BLaER1 treated with 17β-estradiol and CSF1 and Interleukin-3, amounts not matched to agents 10 nM and 100 nM (cell line): Measurements from ENCODE around the gene GON4L.

ENCODE experiments used
- H3K27ac ChIP-seq, 11 experiments: shearing (Covaris generic); formaldehyde crosslinking; 2 replicates each; pipeline ENCODE4 v1.8.1; 2022
- H3K27me3 ChIP-seq, 11 experiments: shearing (Covaris generic); formaldehyde crosslinking; 2 replicates each; pipeline ENCODE4 v1.8.1; 2022
- H3K36me3 ChIP-seq, 11 experiments: shearing (Covaris generic); formaldehyde crosslinking; 2 replicates each; pipeline ENCODE4 v1.8.1; 2022
- H3K4me1 ChIP-seq, 10 experiments: shearing (Covaris generic); formaldehyde crosslinking; 2 replicates each; pipeline ENCODE4 v1.8.1; 2022
- H3K4me2 ChIP-seq, 11 experiments: shearing (Covaris generic); formaldehyde crosslinking; 2 replicates each; pipeline ENCODE4 v1.8.1; 2022
- H3K4me3 ChIP-seq, 10 experiments: shearing (Covaris generic); formaldehyde crosslinking; 2 replicates each; pipeline ENCODE4 v1.8.1; 2022
- H3K9ac ChIP-seq, 11 experiments: shearing (Covaris generic); formaldehyde crosslinking; 2 replicates each; pipeline ENCODE4 v1.8.1; 2022
- H3K9me3 ChIP-seq, 11 experiments: shearing (Covaris generic); formaldehyde crosslinking; replicated peaks in 1 of 11; 2 replicates each; pipeline ENCODE4 v1.8.1; 2022
- H4K20me1 ChIP-seq, 11 experiments: shearing (Covaris generic); formaldehyde crosslinking; 2 replicates each; pipeline ENCODE4 v1.8.1; 2022
- Cebpa-rat ChIP-seq, 11 experiments: shearing (Covaris generic); IDR thresholded peaks; 2 replicates each; pipeline ENCODE4 v1.8.1; 2022

Gene GON4L

DNA sequence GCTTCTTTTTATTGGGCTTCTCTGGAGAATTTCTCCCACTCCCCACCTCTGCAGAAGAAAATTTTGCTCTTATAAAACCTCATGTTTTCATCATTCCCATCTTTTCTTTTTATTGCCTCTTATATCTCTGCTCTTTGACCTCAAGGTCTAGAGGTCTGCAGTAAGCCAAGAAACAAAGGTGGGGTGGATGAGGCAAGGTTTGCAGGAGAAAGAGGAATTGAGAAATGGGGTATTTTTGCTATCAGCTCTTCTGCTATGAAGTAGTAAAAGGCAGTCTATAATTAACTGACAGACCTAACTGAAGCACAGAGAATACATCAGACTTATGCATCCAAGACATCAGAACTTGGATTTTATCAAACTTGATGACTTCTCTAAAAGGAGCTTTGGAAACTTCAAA, 25.2 kb upstream of the GON4L start:
- peaks cover 55 to 99% (median 86%) of the 10 kb centered on the region in 11 experiments for H3K36me3 ChIP-seq
- H3K9me3 ChIP-seq: no peaks in the 10 kb centered on the region
- no peak overlapping the region for H3K4me3 ChIP-seq
- H4K20me1 ChIP-seq: peaks cover 0 to 67% (median 3%) of the 10 kb centered on the region in 11 experiments; a peak in 11 of 22 replicates
- H3K27ac ChIP-seq: no peak overlapping the region
- H3K4me2 ChIP-seq: no peak overlapping the region
- TF ChIP-seq Cebpa-rat (IDR thresholded peaks at IDR 0.05): no peak
- no peaks in the 10 kb centered on the region for H3K4me1 ChIP-seq
- H3K9ac ChIP-seq: no peak overlapping the region
- no peaks in the 10 kb centered on the region; a peak in 1 of 22 replicates for H3K27me3 ChIP-seq

DNA sequence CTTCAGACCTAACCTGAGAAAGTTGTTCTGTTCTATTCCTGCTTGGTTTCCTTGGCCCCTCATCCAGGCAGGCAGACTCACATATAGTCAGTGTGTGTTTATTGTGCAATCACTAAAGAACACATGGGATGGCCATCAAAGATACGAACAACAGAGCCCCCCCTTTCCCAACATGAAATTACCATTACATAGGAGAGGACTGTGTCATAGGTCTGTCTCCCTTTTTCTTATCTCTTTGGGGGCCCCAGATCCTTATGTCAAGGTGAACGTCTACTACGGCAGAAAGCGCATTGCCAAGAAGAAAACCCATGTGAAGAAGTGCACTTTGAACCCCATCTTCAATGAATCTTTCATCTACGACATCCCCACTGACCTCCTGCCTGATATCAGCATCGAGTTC, 23.9 kb upstream of the GON4L start:
- Histone ChIP-seq H3K27me3 (no peaks in the 10 kb centered on the region; a peak in 1 of 22 replicates), H3K9ac (no peak overlapping the region), H4K20me1 (peaks cover 0 to 78% (median 3%) of the 10 kb centered on the region in 11 experiments; a peak in 11 of 22 replicates), H3K4me2 (no peak overlapping the region), H3K36me3 (peaks cover 48 to 94% (median 80%) of the 10 kb centered on the region in 11 experiments), H3K4me1 (no peaks in the 10 kb centered on the region), H3K27ac (no peak overlapping the region), H3K9me3 (no peaks in the 10 kb centered on the region), H3K4me3 (no peak overlapping the region)
- TF ChIP-seq Cebpa-rat (IDR thresholded peaks at IDR 0.05): peak in 2 of 11 experiments; percentile 12 to 59; a peak in 4 of 22 replicates

DNA sequence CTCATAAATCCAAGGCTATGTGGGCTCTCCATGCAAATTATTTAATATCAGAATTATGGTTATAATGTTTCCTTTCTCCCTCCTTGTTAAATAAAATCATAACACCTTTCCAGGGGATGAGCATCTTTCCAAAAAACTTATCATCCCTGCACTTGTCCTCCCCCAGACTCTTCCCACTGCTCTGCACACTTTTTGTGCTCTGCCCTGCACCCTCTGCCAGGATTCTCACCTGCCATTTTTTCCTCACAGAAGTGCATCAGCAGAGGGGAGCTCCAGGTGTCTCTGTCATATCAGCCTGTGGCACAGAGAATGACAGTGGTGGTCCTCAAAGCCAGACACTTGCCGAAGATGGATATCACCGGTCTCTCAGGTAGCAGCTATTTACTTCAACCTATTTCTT, 23.2 kb upstream of the GON4L start:
- Histone ChIP-seq H3K4me3 (no peak overlapping the region), H3K27ac (no peak overlapping the region), H4K20me1 (peaks cover 0 to 80% (median 3%) of the 10 kb centered on the region in 11 experiments; a peak in 12 of 22 replicates), H3K4me2 (no peak overlapping the region), H3K9ac (no peak overlapping the region), H3K4me1 (no peaks in the 10 kb centered on the region), H3K9me3 (no peaks in the 10 kb centered on the region), H3K27me3 (no peaks in the 10 kb centered on the region; a peak in 1 of 22 replicates), H3K36me3 (peaks cover 43 to 94% (median 78%) of the 10 kb centered on the region in 11 experiments)
- TF ChIP-seq Cebpa-rat (IDR thresholded peaks at IDR 0.05): no peak

DNA sequence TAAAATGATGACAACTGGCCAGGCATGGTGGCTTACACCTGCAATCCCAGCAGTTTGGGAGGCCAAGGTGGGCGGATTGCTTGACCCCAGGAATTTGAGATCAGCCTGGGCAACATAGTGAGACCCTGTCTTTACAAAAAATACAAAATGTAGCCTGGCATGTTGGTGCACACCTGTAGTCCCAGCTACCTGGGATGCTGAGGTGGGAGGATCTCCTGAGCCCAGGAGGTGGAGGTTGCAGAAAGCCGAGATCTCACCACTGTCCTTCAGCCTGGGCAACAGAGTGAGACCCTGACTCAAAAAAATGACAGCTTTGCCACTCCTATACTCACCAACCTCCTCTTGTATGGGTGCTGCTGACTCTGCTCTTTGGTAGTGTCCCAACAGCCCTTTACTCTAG, 20.9 kb upstream of the GON4L start:
- no peak for TF ChIP-seq Cebpa-rat (IDR thresholded peaks at IDR 0.05)

DNA sequence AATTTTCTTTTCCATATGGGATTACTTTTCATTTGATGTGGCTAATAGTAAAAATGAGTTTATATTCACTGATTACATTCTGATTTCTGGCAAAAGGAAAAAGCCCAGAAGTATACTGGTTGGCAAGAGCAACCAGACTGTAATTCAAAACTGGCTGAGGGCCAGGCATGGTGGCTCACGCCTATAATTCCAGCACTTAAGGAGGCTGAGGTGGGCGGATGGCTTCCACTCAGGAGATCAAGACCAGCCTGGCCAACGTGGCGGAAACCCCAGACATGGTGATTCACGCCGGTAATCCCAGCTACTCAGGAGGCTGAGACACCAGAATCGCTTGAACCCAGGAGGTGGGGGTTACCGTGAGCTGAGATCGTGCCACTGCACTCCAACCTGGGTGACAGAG, 16.8 kb upstream of the GON4L start:
- H3K4me2 ChIP-seq: no peak overlapping the region
- no peaks in the 10 kb centered on the region for H3K4me1 ChIP-seq
- no peak for TF ChIP-seq Cebpa-rat (IDR thresholded peaks at IDR 0.05)

More for the DNA sequence above, 20.9 kb upstream of the GON4L start:
- Histone ChIP-seq H4K20me1 (peaks cover 0 to 86% (median 8%) of the 10 kb centered on the region in 11 experiments; a peak in 12 of 22 replicates), H3K4me1 (no peaks in the 10 kb centered on the region), H3K9me3 (no peaks in the 10 kb centered on the region), H3K4me2 (no peak overlapping the region), H3K27me3 (no peaks in the 10 kb centered on the region; a peak in 1 of 22 replicates), H3K9ac (no peak overlapping the region), H3K4me3 (no peak overlapping the region), H3K27ac (no peak overlapping the region), H3K36me3 (peaks cover 39 to 90% (median 64%) of the 10 kb centered on the region in 11 experiments)

DNA sequence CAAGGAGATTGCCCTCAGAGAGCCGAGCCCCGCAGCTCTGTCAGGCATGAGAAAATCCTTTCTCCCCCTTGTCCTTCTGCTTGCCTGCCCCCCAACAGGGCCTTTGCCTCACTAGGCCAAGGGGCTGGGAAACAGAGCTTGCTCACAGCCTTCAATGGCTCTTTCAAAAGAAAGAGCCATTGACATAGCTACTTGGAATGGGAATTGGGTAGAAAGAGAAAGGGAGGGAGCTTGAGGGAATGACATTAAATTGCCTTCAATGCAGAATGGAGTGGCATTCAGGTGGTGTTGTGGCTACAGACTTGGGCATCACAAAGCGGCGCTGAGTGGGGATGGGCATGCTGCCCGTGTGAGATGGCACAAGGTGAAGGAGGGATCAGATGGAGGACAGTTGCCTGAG, 15.5 kb upstream of the GON4L start:
- Histone ChIP-seq H4K20me1 (peaks cover 7 to 99% (median 37%) of the 10 kb centered on the region in 11 experiments; a peak in 17 of 22 replicates), H3K9me3 (no peaks in the 10 kb centered on the region), H3K27ac (no peak overlapping the region), H3K27me3 (no peaks in the 10 kb centered on the region), H3K4me3 (no peak overlapping the region), H3K36me3 (peaks cover 47 to 92% (median 67%) of the 10 kb centered on the region in 11 experiments), H3K9ac (no peak overlapping the region; a peak in 1 of 22 replicates), H3K4me2 (no peak overlapping the region), H3K4me1 (no peaks in the 10 kb centered on the region)
- TF ChIP-seq Cebpa-rat (IDR thresholded peaks at IDR 0.05): no peak

More for the DNA sequence above, 16.8 kb upstream of the GON4L start:
- Histone ChIP-seq H3K27ac (no peak overlapping the region), H3K4me3 (no peak overlapping the region), H4K20me1 (peaks cover 7 to 99% (median 30%) of the 10 kb centered on the region in 11 experiments; a peak in 17 of 22 replicates), H3K27me3 (no peaks in the 10 kb centered on the region), H3K9ac (no peak overlapping the region), H3K36me3 (peaks cover 40 to 90% (median 63%) of the 10 kb centered on the region in 11 experiments), H3K9me3 (no peaks in the 10 kb centered on the region)

DNA sequence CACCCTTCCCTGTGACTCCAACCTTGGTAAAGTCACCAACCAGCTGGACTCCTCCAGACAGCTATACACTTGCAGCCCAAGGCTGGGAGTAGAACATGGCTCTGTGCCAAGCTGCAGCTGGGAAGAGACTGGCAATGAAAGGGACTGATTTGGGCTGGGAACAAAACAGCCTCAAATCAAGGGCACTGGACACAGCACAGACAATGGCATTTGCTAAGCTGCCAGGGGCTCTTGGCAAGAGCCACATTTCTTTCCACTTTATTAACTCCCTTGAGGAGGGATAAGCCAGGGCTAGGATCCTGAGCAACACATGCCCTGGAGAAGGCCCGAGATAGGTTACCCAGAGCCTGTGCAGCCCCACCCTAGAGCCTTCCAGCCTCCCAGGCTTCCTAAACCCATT, 14.4 kb upstream of the GON4L start:
- H3K9ac ChIP-seq: no peak overlapping the region

DNA sequence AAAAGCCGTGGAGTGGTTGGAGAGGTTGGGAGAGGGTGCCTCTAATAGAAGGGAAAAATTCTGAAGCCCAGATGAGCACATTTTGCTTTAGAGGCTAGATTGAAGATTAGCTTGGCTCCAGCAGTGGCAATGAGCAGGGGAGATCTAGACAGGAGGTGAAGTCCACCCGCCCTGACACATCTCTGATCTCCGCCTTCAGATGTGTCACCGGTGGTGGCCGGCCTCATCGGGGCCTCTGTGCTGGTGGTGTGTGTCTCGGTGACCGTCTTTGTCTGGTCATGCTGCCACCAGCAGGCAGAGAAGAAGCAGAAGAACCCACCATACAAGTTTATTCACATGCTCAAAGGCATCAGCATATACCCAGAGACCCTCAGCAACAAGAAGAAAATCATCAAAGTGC, 10.8 kb upstream of the GON4L start:
- TF ChIP-seq Cebpa-rat (IDR thresholded peaks at IDR 0.05): no peak
- Histone ChIP-seq H3K27me3 (no peaks in the 10 kb centered on the region), H3K36me3 (peaks cover 43 to 82% (median 60%) of the 10 kb centered on the region in 11 experiments), H3K9me3 (no peaks in the 10 kb centered on the region), H3K9ac (no peak overlapping the region), H4K20me1 (peaks cover 7 to 95% (median 27%) of the 10 kb centered on the region in 11 experiments; a peak in 17 of 22 replicates), H3K4me3 (no peak overlapping the region), H3K4me2 (no peak overlapping the region), H3K27ac (no peak overlapping the region), H3K4me1 (peaks cover 0 to 11% (median 6%) of the 10 kb centered on the region in 10 experiments; a peak in 9 of 20 replicates)

More for the DNA sequence above, 14.4 kb upstream of the GON4L start:
- H3K27ac ChIP-seq: no peak overlapping the region
- no peaks in the 10 kb centered on the region for H3K27me3 ChIP-seq
- H3K36me3 ChIP-seq: peaks cover 50 to 89% (median 70%) of the 10 kb centered on the region in 11 experiments
- H3K4me3 ChIP-seq: no peak overlapping the region
- peaks cover 7 to 98% (median 37%) of the 10 kb centered on the region in 11 experiments; a peak in 17 of 22 replicates for H4K20me1 ChIP-seq
- no peaks in the 10 kb centered on the region for H3K9me3 ChIP-seq
- H3K4me1 ChIP-seq: no peaks in the 10 kb centered on the region
- no peak overlapping the region for H3K4me2 ChIP-seq
- TF ChIP-seq Cebpa-rat (IDR thresholded peaks at IDR 0.05): no peak

DNA sequence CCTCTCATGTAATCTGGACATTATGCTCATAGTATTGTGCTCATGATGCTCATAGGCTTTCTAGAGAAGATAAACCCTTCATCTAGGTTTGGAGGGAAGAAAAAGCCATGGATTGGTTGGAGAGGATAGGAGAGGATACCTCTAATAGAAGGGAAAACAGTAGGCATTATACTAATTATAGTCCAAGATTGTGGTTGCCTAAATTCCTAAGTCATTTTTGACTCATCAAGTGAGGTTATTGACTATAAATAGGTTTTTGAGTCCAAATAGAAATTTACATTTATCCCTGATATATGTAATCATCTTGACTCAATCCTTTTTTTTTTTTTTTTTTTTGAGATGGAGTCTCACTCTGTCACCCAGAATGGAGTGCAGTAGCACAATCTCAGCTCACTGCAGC, 7.4 kb upstream of the GON4L start:
- Histone ChIP-seq H4K20me1 (peaks cover 0 to 61% (median 9%) of the 10 kb centered on the region in 11 experiments; a peak in 10 of 22 replicates), H3K4me2 (peak overlapping the region in 2 of 11 experiments; percentile 30 to 43; a peak in 2 of 22 replicates), H3K36me3 (peaks cover 19 to 60% (median 30%) of the 10 kb centered on the region in 11 experiments), H3K27me3 (no peaks in the 10 kb centered on the region), H3K4me1 (peaks cover 17 to 32% (median 23%) of the 10 kb centered on the region in 10 experiments), H3K27ac (no peak overlapping the region), H3K9ac (no peak overlapping the region), H3K4me3 (no peak overlapping the region), H3K9me3 (no peaks in the 10 kb centered on the region)
- TF ChIP-seq Cebpa-rat (IDR thresholded peaks at IDR 0.05): no peak
